CMK (cell line): ENCODE results near the gene NECAP2.
A peak's percentile ranks its signal among the peaks of the same experiment; 100 is the strongest.
"Not testable (repeated sequence)": the region's sequence is repeated elsewhere in the genome, so short reads cannot be mapped to it uniquely, and the experiment has no call there.

Source experiments
- DNase-seq: peaks from one replicate; pipeline ENCODE4 v3.0.0-alpha.2; 2010; ENCODE audit warnings: low read depth

The NECAP2 gene

GRCh38 chr1:16498573-16499413 is 58.3 kb downstream of the NECAP2 start:
- DNase-seq: peak; percentile 90

GRCh38 chr1:16500466-16500865 is 59.9 kb downstream of the NECAP2 start:
- DNase-seq: not testable (repeated sequence)

DNA sequence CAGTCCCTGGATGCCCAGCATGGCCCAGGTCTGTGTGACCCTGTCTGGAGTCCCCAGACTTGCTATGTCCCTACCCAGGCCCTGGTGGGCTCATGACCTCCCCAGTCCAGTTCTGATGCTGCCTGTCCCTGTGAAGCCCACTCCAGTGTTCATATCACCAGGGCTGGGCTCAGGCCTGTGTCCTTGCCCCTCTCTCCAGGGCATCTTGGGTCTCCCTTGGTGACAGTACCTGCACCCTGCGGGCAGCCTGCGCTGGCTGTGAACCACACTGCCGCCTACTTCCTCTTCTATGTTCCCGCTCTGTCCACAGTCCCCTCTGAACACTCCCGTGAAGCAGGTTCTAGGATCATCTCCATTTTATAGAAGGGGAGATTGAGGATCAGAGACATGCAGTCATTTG is 60.5 kb downstream of the NECAP2 start:
- not testable (repeated sequence) for DNase-seq

DNA sequence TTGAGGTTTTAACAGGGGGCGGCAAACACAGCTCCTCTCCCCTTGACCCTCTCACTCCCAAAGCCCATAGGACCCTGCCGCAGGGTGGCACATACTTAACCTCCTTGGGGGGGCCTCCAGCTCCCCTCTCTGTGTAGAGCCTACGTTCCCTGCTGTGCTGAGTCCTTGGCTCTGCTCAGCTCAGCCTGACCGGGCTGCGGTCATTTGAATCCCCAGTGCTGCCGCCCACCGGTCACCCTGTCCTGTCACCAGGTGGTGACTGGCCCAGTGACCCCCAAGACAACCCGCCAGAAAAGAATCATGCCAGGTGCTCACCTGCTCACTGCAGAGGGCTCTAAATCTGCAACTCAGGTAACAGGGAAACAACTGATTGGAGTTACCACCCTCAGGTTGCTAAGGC is 60.9 kb downstream of the NECAP2 start:
- DNase-seq: not testable (repeated sequence)

DNA sequence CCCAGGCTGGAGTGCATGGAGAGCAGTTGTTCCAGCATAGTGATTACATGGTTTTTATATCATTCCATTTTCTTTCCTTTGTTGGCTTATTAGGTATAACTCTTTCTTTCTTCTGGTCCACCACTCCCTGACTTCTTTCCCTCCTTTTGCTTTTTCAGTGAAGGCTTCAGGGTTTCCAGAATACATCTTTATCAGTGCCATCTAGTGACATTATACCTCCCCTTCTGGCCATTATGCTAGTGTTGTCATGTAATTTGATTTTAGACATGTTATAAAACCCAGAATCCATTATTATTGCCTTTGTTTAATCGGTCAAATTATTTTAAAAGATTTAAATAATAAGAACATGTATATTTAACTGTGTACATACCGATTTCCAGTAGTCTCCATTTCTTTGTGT is 63.0 kb downstream of the NECAP2 start:
- no peak for DNase-seq

- not testable (repeated sequence) for DNase-seq
These were observed 65.3 kb downstream of the NECAP2 start for GRCh38 chr1:16505870-16506269.

GRCh38 chr1:16506364-16507136 is 66.0 kb downstream of the NECAP2 start:
- not testable (repeated sequence) for DNase-seq

DNA sequence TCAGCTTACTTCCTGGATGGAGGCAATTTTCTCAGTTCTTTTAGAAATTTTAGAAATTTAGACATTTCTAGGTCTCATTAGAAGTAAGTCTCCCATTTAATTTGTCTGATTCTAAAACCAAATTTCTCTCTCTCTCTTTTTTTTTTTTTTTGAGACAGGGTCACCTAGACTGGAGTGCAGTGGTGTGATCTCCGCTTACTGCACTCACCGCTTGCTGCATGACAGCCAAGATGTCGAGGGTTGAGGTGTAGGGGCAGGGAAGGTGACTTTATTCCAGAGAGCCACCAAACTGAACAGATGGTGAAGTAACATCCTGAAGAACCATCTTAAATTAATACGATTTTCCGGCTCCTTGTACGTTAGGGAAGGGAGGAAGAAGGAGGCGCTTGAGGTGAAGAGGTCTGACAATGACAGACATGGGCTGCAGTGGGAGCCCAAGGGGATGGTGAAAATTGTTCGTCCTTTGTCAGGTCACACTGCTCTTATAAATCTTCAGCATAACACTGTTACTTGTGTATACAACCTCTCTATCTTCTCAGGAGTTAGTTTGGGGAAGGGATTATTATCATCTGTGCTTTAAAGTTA is 68.4 kb downstream of the NECAP2 start:
- DNase-seq: not testable (repeated sequence)
